HL-60 (cell line): ENCODE data around the gene ANKFN1.

Source experiments
- GABPA ChIP-seq: IDR thresholded peaks from 2 replicates; pipeline ENCODE4 v1.6.1; 2012; ENCODE audit warnings: low read depth
- POLR2AphosphoS5 ChIP-seq: IDR thresholded peaks from 2 replicates; pipeline ENCODE4 v1.6.1; 2012; ENCODE audit warnings: low read depth
- REST ChIP-seq: IDR thresholded peaks from 2 replicates; pipeline ENCODE4 v1.6.1; 2012; ENCODE audit warnings: low read depth; ENCODE audit not compliant: insufficient replicate concordance
- SPI1 ChIP-seq: IDR thresholded peaks from 2 replicates; pipeline ENCODE4 v1.6.1; 2012; ENCODE audit warnings: low read depth, mild to moderate bottlenecking, borderline replicate concordance
- TF ChIP-seq, protein P1 (sequence below): IDR thresholded peaks from one replicate; pipeline ENCODE4 v1.5.1; 2011; ENCODE audit warnings: low read length, control low read depth, inconsistent platforms; ENCODE audit not compliant: insufficient read depth

DNA sequence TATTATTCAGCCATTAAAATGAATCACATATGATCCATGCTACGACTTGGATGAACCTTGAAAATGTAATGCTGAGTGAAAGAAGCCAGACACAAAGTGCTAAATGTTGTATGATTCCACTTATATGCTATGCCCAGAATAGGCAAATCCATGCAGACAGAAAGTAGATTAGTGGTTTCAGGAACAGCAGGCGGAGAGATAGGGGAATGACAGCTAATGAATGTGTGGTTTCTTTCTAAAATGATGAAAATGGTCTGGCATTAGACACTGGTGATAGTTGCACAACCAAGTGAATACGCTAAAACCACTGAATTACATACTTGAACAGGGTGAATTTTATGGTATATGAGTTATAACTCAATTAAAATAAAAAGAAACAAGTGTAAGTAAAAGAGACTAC lies 318.4 kb downstream of the ANKFN1 start:
- TF ChIP-seq, protein P1, sequence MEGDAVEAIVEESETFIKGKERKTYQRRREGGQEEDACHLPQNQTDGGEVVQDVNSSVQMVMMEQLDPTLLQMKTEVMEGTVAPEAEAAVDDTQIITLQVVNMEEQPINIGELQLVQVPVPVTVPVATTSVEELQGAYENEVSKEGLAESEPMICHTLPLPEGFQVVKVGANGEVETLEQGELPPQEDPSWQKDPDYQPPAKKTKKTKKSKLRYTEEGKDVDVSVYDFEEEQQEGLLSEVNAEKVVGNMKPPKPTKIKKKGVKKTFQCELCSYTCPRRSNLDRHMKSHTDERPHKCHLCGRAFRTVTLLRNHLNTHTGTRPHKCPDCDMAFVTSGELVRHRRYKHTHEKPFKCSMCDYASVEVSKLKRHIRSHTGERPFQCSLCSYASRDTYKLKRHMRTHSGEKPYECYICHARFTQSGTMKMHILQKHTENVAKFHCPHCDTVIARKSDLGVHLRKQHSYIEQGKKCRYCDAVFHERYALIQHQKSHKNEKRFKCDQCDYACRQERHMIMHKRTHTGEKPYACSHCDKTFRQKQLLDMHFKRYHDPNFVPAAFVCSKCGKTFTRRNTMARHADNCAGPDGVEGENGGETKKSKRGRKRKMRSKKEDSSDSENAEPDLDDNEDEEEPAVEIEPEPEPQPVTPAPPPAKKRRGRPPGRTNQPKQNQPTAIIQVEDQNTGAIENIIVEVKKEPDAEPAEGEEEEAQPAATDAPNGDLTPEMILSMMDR, result no peak
- TF ChIP-seq SPI1 (no peak), POLR2AphosphoS5 (no peak), REST (no peak), GABPA (no peak)
